HG03521 (cell line): ENCODE results near the gene PALS2.

ENCODE experiments used
- ATAC-seq: cut with Tn5 transposase; IDR thresholded peaks from one replicate; pipeline ENCODE4 v1.9.1; 2021; ENCODE audit warnings: mild to moderate bottlenecking, moderate library complexity; ENCODE audit not compliant: unreplicated experiment

PALS2 gene

GRCh38 chr7:24572997-24573553, at the start of gene PALS2:
PALS2 (plus strand) TSS chr7:24573452; CDS start chr7:24623668, 50,216 bp downstream.
- ATAC-seq: peak; percentile 46

- no peak for ATAC-seq
Observed at GRCh38 chr7:24531255-24531654, 42.0 kb upstream of the PALS2 start.

GRCh38 chr7:24536682-24537081, 36.6 kb upstream of the PALS2 start:
- ATAC-seq: no peak

- no peak for ATAC-seq
Observed at GRCh38 chr7:24540956-24541355, 32.3 kb upstream of the PALS2 start.

- no peak for ATAC-seq
Observed at GRCh38 chr7:24545215-24545614, 28.0 kb upstream of the PALS2 start.

- no peak for ATAC-seq
Observed at GRCh38 chr7:24548390-24548789, 24.9 kb upstream of the PALS2 start.

GRCh38 chr7:24549991-24550390, 23.3 kb upstream of the PALS2 start:
- no peak for ATAC-seq

- no peak for ATAC-seq
Observed at GRCh38 chr7:24555184-24555583, 18.1 kb upstream of the PALS2 start.

- no peak for ATAC-seq
Observed at GRCh38 chr7:24555719-24556118, 17.5 kb upstream of the PALS2 start.

GRCh38 chr7:24560772-24561171, 12.5 kb upstream of the PALS2 start:
- no peak for ATAC-seq

- no peak for ATAC-seq
Observed at GRCh38 chr7:24566274-24566673, 7.0 kb upstream of the PALS2 start.

- no peak for ATAC-seq
Observed at GRCh38 chr7:24570983-24571382, 2.3 kb upstream of the PALS2 start.

- no peak for ATAC-seq
Observed at GRCh38 chr7:24572016-24572392, 1.2 kb upstream of the PALS2 start.

- ATAC-seq: no peak
Observed at GRCh38 chr7:24572393-24572996, 757 bp upstream of the PALS2 start.

GRCh38 chr7:24573554-24574338, 494 bp downstream of the PALS2 start:
- peak; percentile 28 for ATAC-seq

- ATAC-seq: no peak
Observed at GRCh38 chr7:24574386-24574785, 1.1 kb downstream of the PALS2 start.

GRCh38 chr7:24574950-24575349, 1.7 kb downstream of the PALS2 start:
- ATAC-seq: no peak

- no peak for ATAC-seq
Observed at GRCh38 chr7:24576171-24577025, 3.1 kb downstream of the PALS2 start.

- no peak for ATAC-seq
Observed at GRCh38 chr7:24578052-24578451, 4.8 kb downstream of the PALS2 start.

GRCh38 chr7:24580283-24580946, 7.2 kb downstream of the PALS2 start:
- ATAC-seq: no peak

- no peak for ATAC-seq
Observed at GRCh38 chr7:24582166-24582565, 8.9 kb downstream of the PALS2 start.
